GM19467 (cell line): ENCODE results near the gene UNKL.
"Not testable (repeated sequence)": the region's sequence is repeated elsewhere in the genome, so short reads cannot be mapped to it uniquely, and the experiment has no call there.

Experiments
- ATAC-seq: cut with Tn5 transposase; IDR thresholded peaks from one replicate; pipeline ENCODE4 v1.9.1; 2021; ENCODE audit warnings: mild to moderate bottlenecking, moderate library complexity; ENCODE audit not compliant: unreplicated experiment

Gene UNKL

GRCh38 chr16:1330260-1330914 lies 84.1 kb downstream of the UNKL start:
- ATAC-seq: no peak

GRCh38 chr16:1328961-1329360 lies 85.5 kb downstream of the UNKL start:
- ATAC-seq: not testable (repeated sequence)

DNA sequence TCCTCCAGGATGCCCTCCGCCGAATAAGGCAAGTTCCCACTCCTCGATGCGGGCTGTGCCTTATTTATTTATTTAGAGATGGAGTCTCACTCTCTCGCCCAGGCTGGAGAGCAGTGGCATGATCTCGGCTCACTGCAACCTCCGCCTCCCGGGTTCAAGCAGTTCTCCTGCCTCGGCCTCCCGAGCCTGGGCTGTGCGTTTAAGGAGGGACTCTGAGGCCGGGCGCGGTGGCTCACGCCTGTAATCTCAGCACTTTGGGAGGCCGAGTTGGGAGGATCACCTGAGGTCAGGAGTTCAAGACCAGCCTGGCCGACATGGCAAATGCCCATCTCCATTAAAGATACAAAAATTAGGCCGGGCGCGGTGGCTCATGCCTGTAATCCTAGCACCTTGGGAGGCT lies 86.4 kb downstream of the UNKL start:
- not testable (repeated sequence) for ATAC-seq

- no peak for ATAC-seq
Measured at GRCh38 chr16:1327619-1327947, 86.9 kb downstream of the UNKL start.

DNA sequence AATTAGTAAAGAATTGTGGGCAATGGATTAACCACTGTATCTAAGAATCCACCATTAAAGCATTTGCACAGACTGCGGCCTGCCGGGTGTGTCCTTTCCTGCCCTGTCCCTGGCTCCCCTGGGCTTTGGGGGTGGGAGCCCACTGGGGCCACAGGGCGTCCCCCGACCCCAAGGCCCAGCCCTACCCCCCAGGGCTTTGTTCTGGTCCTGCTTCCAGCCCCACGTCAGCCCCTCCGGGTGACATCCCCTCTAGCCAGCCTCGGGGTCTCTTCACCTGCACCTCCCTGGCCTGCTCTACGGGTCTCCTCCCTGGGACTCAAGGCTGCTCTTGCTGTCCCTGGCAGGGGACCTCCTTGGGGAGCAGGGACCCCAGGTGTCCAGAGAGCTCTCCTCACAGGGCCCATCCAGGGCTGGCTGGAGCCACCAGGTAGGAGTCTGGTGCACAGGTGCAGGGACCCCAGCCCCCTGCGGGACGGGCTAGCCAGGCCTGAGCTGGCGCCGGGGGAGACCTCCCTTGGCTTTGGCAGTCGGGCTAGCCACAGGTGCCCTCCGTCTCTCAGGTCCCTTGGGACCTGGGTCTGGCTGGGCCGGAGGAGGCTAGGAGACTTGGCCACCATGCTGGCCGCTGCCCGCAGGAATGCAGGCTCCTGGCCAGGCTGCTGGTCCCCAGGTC lies 87.4 kb downstream of the UNKL start:
- no peak for ATAC-seq

- no peak for ATAC-seq
Measured at GRCh38 chr16:1326391-1326790, 88.1 kb downstream of the UNKL start.

DNA sequence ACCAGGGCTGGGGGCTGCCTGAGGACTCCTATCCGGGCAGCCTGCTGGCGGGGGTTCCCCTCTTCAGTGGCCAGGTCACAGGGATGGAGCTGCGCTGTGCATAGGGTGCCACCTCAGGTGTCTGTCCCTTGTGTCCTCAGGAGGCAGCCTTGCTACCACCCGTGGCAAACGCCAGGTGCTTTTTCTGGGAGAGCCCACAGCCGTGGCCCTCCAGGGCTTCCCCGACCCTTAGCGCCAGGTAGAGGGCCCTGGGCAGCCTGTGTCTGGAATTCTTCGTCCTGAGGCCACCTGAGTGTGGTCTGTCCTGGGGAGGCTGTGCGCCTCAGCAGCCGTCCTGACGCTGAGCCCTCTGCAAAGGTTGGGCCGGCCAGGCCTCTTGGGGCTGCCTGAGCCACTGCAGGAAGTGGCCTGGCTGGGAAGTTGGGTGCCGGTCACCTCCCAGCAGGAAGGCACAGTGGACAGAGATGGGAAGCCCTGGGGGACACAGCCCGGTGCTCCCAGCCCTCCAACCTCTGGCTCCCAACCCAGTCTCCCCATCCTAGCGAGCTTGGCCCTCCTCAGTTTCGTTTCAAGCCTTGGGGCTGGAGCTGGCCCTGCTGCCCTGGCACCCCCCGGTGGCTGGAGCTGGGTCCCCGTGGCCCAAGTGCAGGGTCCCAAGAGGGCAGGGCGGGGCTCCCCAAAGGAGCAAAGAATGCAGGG lies 88.7 kb downstream of the UNKL start:
- ATAC-seq: no peak

GRCh38 chr16:1325261-1325660 lies 89.2 kb downstream of the UNKL start:
- ATAC-seq: no peak

DNA sequence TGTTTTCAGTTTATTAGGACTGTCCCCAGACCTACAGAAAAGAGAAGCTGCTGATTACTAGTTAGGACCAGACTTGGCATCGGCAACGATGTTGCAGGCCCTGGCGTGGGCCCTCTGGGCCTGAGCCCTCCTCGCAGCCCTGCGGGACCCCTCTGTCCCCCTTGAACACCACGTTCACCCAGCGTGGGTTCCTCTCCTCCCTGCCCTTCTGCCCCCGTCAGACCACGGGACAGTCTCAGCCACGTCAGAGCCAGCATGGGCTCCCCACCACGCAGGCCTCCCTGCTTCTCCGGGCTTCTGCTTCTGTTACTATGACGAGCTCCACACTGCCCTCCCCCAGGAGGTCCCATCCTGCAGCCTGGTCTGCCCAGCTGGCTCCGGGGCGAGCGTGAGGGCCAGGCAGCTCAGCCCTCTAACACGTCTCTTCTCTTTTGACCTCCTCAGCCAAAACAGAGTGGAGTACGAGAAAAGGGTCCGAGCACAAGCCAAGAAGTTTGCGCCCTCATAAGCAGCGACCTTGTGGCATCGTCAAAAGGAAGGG lies 90.1 kb downstream of the UNKL start:
- ATAC-seq: no peak

DNA sequence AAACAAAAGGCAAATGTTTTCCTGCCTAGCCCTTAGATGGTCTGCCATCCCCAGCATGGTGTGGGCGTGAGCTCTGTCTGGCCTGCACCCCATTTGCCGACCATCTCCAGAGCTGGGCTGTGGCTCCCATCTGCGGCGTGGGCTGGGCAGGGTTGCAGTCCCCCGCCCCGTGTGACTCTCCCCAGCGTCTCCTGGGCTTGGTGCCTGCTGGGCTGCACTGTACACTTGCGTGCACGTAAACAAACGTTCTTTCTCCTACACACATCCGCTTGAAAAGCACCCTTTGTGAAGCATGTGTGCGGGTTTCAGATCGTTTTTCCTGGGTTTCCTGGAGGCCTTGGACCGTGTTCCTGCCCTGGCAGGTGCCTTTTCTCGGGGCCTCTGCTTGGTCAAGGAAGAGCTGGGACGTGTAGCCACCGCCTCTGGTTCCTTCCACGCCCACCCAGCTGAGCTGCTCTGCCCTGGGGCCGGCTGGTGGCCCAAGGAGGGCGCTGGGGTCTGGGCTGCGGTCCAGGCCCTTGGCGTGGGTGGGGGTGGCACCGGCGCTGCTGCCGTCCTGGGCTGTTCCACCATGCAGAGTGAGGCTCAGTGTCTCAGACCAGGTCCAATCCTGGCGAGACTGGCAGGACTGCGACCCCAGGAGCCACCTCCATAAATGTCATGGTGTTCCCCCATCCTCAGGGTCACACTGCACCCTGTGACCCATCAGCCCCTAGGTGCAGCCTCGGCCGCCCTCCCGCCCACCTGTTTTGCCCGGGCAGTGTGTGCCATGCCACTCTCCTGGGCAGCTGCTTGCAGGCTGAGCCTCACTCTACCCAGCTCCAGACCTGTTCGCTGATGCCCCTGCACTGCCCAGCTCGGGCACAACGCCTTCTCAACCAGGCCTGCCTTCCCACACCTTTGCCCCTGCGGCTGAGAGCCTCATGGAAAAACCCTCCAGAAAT lies 90.9 kb downstream of the UNKL start:
- ATAC-seq: no peak

GRCh38 chr16:1322407-1322806 lies 92.1 kb downstream of the UNKL start:
- no peak for ATAC-seq

DNA sequence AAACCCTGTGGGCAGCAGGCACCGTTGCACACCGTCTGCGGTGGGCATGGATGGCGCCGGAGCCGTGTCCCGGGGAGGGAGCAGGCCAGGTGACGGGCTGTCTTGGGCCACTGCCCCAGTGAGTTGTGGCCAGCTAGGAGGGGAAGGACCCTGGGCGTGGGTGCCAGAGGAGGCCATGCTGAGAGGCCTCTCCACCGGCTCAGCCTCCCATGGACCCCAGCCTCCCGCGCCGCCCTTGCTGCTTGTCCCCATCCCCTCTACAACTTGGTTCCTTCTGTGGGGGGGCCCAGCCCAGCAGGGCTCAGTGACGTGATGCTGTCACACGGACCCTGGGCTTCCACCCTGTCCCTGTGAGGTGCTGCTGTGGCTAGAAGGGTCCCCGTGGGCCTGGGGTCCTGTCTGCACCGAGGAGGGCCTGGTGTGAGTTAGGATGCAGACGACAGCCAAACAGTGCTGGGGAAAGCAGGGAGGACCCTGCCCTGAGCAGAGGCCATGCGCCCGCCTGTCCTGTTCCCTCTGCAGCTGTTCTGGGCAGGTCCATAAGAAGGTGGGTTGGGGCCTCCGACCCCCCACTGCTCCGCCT lies 93.8 kb downstream of the UNKL start:
- no peak for ATAC-seq

DNA sequence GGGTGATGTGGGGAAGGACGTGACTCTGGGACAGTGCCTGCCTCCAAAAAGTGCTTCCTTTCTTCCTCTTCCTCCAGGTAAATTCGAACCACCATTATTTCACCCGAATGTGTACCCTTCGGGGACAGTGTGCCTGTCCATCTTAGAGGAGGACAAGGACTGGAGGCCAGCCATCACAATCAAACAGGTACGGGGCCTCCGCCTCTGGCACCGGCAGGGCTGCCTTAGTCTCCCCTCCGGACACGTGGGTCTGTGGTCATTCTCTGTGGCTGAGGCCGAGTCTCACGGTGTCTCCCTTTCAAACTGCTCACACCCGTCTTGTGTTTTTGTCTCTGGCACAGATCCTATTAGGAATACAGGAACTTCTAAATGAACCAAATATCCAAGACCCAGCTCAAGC lies 94.4 kb downstream of the UNKL start:
- ATAC-seq: no peak

DNA sequence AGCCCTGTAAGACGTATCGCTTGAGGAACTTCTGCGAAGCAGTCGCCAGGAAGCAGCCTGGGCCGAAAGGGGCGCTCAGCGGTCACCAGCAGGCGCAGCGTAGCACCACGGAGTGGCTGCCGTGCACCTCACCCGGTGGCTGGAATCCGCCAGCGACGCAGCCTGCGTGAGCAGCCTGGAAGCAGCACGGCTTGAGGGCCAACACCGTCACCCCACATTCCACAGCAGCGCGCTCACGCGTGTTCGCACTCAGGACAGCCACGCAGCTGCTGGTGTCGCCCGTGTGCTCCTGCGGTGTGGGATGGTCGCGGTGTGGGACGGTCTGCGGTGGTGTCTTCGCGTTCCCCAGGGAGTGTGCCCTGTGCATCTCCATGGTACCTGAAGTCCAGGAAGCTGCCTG lies 95.5 kb downstream of the UNKL start:
- ATAC-seq: no peak

- no peak for ATAC-seq
Measured at GRCh38 chr16:1318268-1318545, 96.3 kb downstream of the UNKL start.

GRCh38 chr16:1317479-1318267 lies 96.8 kb downstream of the UNKL start:
- ATAC-seq: no peak

DNA sequence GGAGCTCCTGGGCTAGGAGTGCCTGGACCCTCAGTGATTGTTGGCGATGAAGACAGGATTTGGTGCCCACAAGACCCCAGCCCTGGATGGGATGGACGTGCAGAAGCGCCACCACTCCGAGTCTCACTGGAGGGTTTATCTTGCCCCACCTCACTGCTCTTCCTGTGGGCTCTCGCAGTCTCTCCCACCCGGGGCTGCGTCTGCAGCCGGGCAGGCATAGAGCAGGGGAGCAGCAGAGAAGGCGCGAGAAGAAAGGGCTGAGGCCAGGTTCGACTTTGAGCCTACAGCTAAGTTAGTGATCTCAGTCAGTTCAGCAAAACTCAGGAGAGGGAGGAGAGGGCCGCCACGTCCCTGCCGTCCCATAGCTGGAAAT lies 98.5 kb downstream of the UNKL start:
- no peak for ATAC-seq

- ATAC-seq: no peak
Measured at GRCh38 chr16:1315081-1316032, 99.1 kb downstream of the UNKL start.
